Suprapubic skin (tissue), 4 donors: Measurements from ENCODE around the gene ARL6IP6. TPM values are rescaled to one million over a fixed set of nuclear protein-coding genes. Genes with fewer than 3 reads are reported as not detected.

Experiments
- DNase-seq, 2 donors: peaks; one replicate each; pipeline ENCODE4 v3.0.0-alpha.2; 2019; ENCODE audit warnings: low spot score in 2 of 2
- H3K27ac ChIP-seq: fragments of 200-600 bp; sonication (generic); one replicate; pipeline ENCODE4 v1.5.1; 2019
- H3K27me3 ChIP-seq: fragments of 200-600 bp; sonication (generic); one replicate; pipeline ENCODE4 v1.5.1; 2019
- H3K36me3 ChIP-seq: fragments of 200-600 bp; sonication (generic); one replicate; pipeline ENCODE4 v1.5.1; 2019
- H3K4me1 ChIP-seq: fragments of 200-600 bp; sonication (generic); one replicate; pipeline ENCODE4 v1.5.1; 2019
- H3K4me3 ChIP-seq: fragments of 200-600 bp; sonication (generic); one replicate; pipeline ENCODE4 v1.5.1; 2019; ENCODE audit warnings: mild to moderate bottlenecking
- H3K9me3 ChIP-seq: fragments of 200-600 bp; sonication (generic); one replicate; pipeline ENCODE4 v1.5.1; 2019
- EP300 ChIP-seq: sonication (generic); formaldehyde crosslinking; IDR thresholded peaks from one replicate; pipeline ENCODE4 v1.6.1; 2017; ENCODE audit warnings: antibody characterized with exemption
- POLR2A ChIP-seq, 2 donors: fragments of 450-650 bp; IDR thresholded peaks; one replicate each; pipeline ENCODE4 v1.6.1; 2017; ENCODE audit warnings: antibody characterized with exemption in 2 of 2, mild to moderate bottlenecking in 2 of 2, moderate library complexity in 2 of 2
- POLR2AphosphoS5 ChIP-seq, 3 donors: sonication (generic); formaldehyde crosslinking; IDR thresholded peaks; one replicate each; pipeline ENCODE4 v1.6.1; 2017; ENCODE audit warnings: antibody characterized with exemption in 3 of 3
- WGBS: methylation state at CpG from one replicate; pipeline ENCODE4 v1.1.5; 2018; 5-methylcytosine and 5-hydroxymethylcytosine counted together
- total RNA-seq, 4 donors: library from RNA; depleted of rRNA; stranded (reverse); fragments of >200 nt; gene quantifications; one replicate each; pipeline ENCODE4 v1.1.0, GENCODE V29; 2016
- TF ChIP-seq, protein P1 (sequence below), 2 donors: fragments of 200-600 bp in 1 of 2; fragments of 450-650 bp in 1 of 2; sonication (generic) in 1 of 2; IDR thresholded peaks; one replicate each; pipeline ENCODE4 v1.5.1; 2016 to 2019; ENCODE audit warnings: antibody characterized with exemption in 2 of 2, mild to moderate bottlenecking in 1 of 2, moderate library complexity in 1 of 2

Gene ARL6IP6
- total RNA-seq, 4 donors from 2014 or later: 18.6 to 43.9 (median 31.3) TPM

DNA sequence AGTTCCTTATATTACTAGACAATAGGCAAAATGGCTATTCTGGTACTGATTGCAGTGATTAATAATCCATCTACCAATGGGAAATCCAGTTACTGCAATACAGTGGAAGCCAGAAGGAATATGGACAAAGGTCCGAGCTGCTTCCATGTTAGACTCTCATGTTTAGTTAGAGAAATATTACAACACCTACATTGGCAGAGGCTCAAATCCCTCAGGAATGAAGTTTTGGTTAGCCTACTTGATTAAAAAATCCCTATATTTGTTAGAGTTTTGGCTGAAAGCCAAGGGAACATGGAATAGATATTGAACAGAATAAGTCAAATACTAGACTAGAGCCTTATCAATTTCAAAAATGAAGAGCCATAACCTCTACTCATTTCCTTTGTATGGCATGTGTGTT is 48.5 kb downstream of the ARL6IP6 start:
- Histone ChIP-seq H3K4me3 (no peak overlapping the region), H3K27me3 (no peaks in the 10 kb centered on the region), H3K27ac (no peak overlapping the region), H3K4me1 (no peaks in the 10 kb centered on the region), H3K9me3 (no peaks in the 10 kb centered on the region), H3K36me3 (peaks cover 10% of the 10 kb centered on the region)
- no peak for DNase-seq
- 60% methylated on average over 1 of the region's 1 CpG for WGBS
- no peak for TF ChIP-seq POLR2A (IDR thresholded peaks at IDR 0.05)
- TF ChIP-seq, protein P1, sequence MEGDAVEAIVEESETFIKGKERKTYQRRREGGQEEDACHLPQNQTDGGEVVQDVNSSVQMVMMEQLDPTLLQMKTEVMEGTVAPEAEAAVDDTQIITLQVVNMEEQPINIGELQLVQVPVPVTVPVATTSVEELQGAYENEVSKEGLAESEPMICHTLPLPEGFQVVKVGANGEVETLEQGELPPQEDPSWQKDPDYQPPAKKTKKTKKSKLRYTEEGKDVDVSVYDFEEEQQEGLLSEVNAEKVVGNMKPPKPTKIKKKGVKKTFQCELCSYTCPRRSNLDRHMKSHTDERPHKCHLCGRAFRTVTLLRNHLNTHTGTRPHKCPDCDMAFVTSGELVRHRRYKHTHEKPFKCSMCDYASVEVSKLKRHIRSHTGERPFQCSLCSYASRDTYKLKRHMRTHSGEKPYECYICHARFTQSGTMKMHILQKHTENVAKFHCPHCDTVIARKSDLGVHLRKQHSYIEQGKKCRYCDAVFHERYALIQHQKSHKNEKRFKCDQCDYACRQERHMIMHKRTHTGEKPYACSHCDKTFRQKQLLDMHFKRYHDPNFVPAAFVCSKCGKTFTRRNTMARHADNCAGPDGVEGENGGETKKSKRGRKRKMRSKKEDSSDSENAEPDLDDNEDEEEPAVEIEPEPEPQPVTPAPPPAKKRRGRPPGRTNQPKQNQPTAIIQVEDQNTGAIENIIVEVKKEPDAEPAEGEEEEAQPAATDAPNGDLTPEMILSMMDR (IDR thresholded peaks at IDR 0.05): no peak
- TF ChIP-seq POLR2AphosphoS5 (IDR thresholded peaks at IDR 0.05): no peak

DNA sequence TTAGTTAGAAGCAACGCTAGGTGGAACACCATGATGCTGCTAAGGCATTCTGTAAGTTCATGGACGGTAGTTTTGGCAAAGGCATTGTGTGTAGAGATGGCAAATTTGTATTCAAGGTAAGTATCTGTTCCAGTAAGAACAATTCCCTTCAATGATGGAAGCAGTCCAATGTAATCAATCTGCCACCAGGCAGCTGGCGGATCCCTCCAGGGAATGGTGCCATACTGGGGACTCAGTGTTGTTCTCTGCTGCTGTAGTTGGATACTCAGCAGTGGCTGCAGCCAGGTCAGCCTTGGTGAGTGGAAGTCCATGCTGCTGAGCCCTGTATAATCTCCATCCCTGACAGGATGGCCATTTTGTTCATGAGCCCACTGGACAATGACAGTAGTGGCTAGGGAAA is 62.8 kb downstream of the ARL6IP6 start:
- 66% methylated on average over 3 of the region's 3 CpGs for WGBS
- Histone ChIP-seq H3K4me1 (no peaks in the 10 kb centered on the region), H3K9me3 (no peaks in the 10 kb centered on the region), H3K36me3 (no peaks in the 10 kb centered on the region), H3K27ac (no peak overlapping the region), H3K4me3 (no peak overlapping the region), H3K27me3 (no peaks in the 10 kb centered on the region)
- no peak for TF ChIP-seq POLR2A (IDR thresholded peaks at IDR 0.05)
- TF ChIP-seq EP300: no peak
- TF ChIP-seq, protein P1 (IDR thresholded peaks at IDR 0.05): no peak
- TF ChIP-seq POLR2AphosphoS5 (IDR thresholded peaks at IDR 0.05): no peak
- no peak for DNase-seq

- Histone ChIP-seq H3K27ac (no peak overlapping the region), H3K9me3 (no peaks in the 10 kb centered on the region), H3K36me3 (no peaks in the 10 kb centered on the region), H3K4me1 (no peaks in the 10 kb centered on the region), H3K27me3 (no peaks in the 10 kb centered on the region), H3K4me3 (no peak overlapping the region)
- DNase-seq: no peak
- no peak for TF ChIP-seq POLR2AphosphoS5 (IDR thresholded peaks at IDR 0.05)
- no peak for TF ChIP-seq POLR2A (IDR thresholded peaks at IDR 0.05)
- TF ChIP-seq, protein P1 (IDR thresholded peaks at IDR 0.05): no peak
- TF ChIP-seq EP300: no peak
- WGBS: 59% methylated on average over 2 of the region's 2 CpGs
These were observed 63.8 kb downstream of the ARL6IP6 start for GRCh38 chr2:152782171-152782570.

- 72% methylated on average over 9 of the region's 9 CpGs for WGBS
- H3K27ac ChIP-seq: no peak overlapping the region
- no peaks in the 10 kb centered on the region for H3K4me1 ChIP-seq
- H3K36me3 ChIP-seq: no peaks in the 10 kb centered on the region
- no peaks in the 10 kb centered on the region for H3K27me3 ChIP-seq
- H3K9me3 ChIP-seq: no peaks in the 10 kb centered on the region
- no peak overlapping the region for H3K4me3 ChIP-seq
- DNase-seq: no peak
- TF ChIP-seq EP300 (no peak), POLR2A (IDR thresholded peaks at IDR 0.05) (no peak), POLR2AphosphoS5 (IDR thresholded peaks at IDR 0.05) (no peak)
- TF ChIP-seq, protein P1 (IDR thresholded peaks at IDR 0.05): no peak
These were observed 72.5 kb downstream of the ARL6IP6 start for GRCh38 chr2:152790883-152791282.

- Histone ChIP-seq H3K36me3 (no peaks in the 10 kb centered on the region), H3K4me3 (no peak overlapping the region), H3K4me1 (no peaks in the 10 kb centered on the region), H3K9me3 (no peaks in the 10 kb centered on the region), H3K27me3 (no peaks in the 10 kb centered on the region), H3K27ac (no peak overlapping the region)
- no peak for DNase-seq
- TF ChIP-seq POLR2A (IDR thresholded peaks at IDR 0.05): no peak
- TF ChIP-seq, protein P1 (IDR thresholded peaks at IDR 0.05): no peak
- no peak for TF ChIP-seq EP300
- TF ChIP-seq POLR2AphosphoS5 (IDR thresholded peaks at IDR 0.05): no peak
- 39% methylated on average over 3 of the region's 3 CpGs for WGBS
These were observed 73.6 kb downstream of the ARL6IP6 start for GRCh38 chr2:152791979-152792378.
